Mucosa of rectum (tissue), 2 donors: Measurements from ENCODE around the gene KBTBD12.
"Not testable (repeated sequence)": the region's sequence is repeated elsewhere in the genome, so short reads cannot be mapped to it uniquely, and the experiment has no call there.

ENCODE experiments used
- H3K27ac ChIP-seq, 2 donors: one replicate each; pipeline ENCODE4 v1.7.0; 2013; ENCODE audit warnings: inconsistent platforms in 2 of 2, low read depth in 2 of 2, low read length in 2 of 2
- H3K27me3 ChIP-seq, 2 donors: one replicate each; pipeline ENCODE4 v1.7.0; 2013; ENCODE audit warnings: low read length in 2 of 2; ENCODE audit not compliant: control insufficient read depth in 2 of 2, insufficient read depth in 2 of 2
- H3K36me3 ChIP-seq, 2 donors: one replicate each; pipeline ENCODE4 v1.7.0; 2013; ENCODE audit warnings: low read length in 2 of 2; ENCODE audit not compliant: control insufficient read depth in 2 of 2, insufficient read depth in 2 of 2
- H3K4me1 ChIP-seq, 2 donors: one replicate each; pipeline ENCODE4 v1.7.0; 2013; ENCODE audit warnings: low read length in 2 of 2, mild to moderate bottlenecking in 1 of 2; ENCODE audit not compliant: control insufficient read depth in 2 of 2, insufficient read depth in 2 of 2
- H3K4me3 ChIP-seq, 2 donors: one replicate each; pipeline ENCODE4 v1.7.0; 2013; ENCODE audit warnings: low read length in 2 of 2
- H3K9ac ChIP-seq, 2 donors: one replicate each; pipeline ENCODE4 v1.7.0; 2013; ENCODE audit warnings: low read length in 2 of 2, low read depth in 1 of 2, mild to moderate bottlenecking in 1 of 2
- H3K9me3 ChIP-seq, 2 donors: one replicate each; pipeline ENCODE4 v1.7.0; 2013; ENCODE audit warnings: low read length in 2 of 2; ENCODE audit not compliant: control insufficient read depth in 2 of 2
- donor health status: healthy.
- donor health status: Normal muscosa, but diverticular disease.

KBTBD12 gene

GRCh38 chr3:127902486-127902885 lies 12.5 kb upstream of the KBTBD12 start:
- Histone ChIP-seq H3K4me3 (no peak overlapping the region), H3K9ac (no peak overlapping the region), H3K9me3 (no peaks in the 10 kb centered on the region), H3K27me3 (no peaks in the 10 kb centered on the region), H3K36me3 (no peaks in the 10 kb centered on the region), H3K27ac (no peak overlapping the region), H3K4me1 (no peaks in the 10 kb centered on the region)

DNA sequence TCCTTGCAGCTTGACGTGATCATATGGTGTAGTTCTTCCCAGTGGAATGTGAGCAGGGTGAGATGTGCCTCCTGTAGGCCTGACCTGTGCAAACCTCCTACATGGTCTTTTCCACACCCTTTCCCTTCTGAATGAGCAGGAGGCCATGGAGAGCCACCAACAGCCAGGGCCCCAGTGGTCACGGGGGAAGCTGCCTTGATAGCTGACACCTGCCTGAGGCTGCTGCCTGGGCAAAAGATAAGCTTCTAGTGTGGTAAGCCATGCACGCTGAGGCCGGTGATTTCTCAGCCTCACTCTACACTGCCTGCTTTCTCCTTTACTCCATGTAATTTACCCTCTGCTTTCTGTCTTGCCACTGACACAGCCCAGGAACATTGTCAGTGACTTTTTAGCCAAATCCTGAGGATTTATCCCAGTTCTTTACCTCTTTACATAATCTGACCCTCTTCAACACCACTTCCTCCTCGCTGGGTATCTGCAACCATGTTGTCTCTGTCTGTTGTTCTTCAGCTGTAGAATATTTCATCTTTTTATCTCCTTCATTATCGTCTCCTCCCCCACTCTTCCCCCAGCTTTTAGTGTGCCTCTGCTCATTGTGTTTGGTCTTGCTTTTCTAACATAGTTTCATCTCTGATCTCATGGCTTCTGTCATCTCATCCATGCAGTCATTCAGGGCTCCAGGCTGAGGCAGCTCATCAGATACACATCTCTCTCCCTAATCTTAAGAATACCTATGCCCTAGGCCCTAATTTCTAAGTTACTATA lies 11.2 kb upstream of the KBTBD12 start:
- no peaks in the 10 kb centered on the region for H3K27me3 ChIP-seq
- H3K4me1 ChIP-seq, result no peaks in the 10 kb centered on the region
- no peak overlapping the region for H3K9ac ChIP-seq
- H3K27ac ChIP-seq, result no peak overlapping the region
- H3K9me3 ChIP-seq, result no peaks in the 10 kb centered on the region
- H3K36me3 ChIP-seq, result no peaks in the 10 kb centered on the region
- no peak overlapping the region for H3K4me3 ChIP-seq

DNA sequence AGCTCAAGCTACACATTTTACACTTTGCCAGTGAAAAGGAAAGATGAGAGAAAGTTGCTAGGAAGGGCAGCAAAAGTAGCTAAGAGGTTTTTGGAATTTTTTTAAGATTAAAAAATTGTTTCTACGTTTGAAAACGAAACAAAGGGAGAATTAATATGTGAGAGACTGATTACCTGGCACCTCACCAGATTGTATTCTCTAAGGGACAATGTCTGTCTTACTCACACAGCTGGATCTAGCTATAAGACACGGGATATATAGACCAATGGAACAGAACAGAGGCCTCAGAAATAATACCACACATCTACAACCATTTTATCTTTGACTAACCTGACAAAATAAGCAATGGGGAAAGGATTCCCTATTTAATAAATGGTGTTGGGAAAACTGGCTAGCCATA lies 9.5 kb upstream of the KBTBD12 start:
- Histone ChIP-seq H3K9ac (no peak overlapping the region), H3K9me3 (no peaks in the 10 kb centered on the region), H3K27ac (no peak overlapping the region), H3K4me3 (no peak overlapping the region), H3K4me1 (no peaks in the 10 kb centered on the region), H3K27me3 (no peaks in the 10 kb centered on the region), H3K36me3 (no peaks in the 10 kb centered on the region)

DNA sequence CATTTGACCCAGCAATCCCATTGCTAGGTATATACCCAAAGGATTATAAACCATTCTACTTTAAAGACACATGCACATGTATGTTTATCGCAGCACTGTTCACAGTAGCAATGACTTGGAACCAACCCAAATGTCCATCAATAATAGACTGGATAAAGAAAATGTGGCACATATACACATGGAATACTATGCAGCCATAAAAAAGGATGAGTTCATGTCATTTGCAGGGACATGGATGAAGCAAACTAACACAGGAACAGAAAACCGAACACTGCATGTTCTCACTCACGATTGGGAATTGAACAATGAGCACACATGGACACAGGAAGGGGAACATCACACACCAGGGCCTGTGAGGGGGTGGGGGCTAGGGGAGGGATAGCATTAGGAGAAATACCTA lies 8.4 kb upstream of the KBTBD12 start:
- not testable (repeated sequence) for H3K9me3 ChIP-seq, H3K27ac ChIP-seq, H3K4me1 ChIP-seq, H3K27me3 ChIP-seq, H3K4me3 ChIP-seq, H3K9ac ChIP-seq, H3K36me3 ChIP-seq

- no peaks in the 10 kb centered on the region for H3K27me3 ChIP-seq
- no peak overlapping the region for H3K4me3 ChIP-seq
- no peak overlapping the region for H3K27ac ChIP-seq
- H3K9me3 ChIP-seq, result no peaks in the 10 kb centered on the region
- H3K9ac ChIP-seq, result no peak overlapping the region
- no peaks in the 10 kb centered on the region for H3K36me3 ChIP-seq
- peaks cover 0 to 12% of the 10 kb centered on the region in 2 donors for H3K4me1 ChIP-seq
Observed at GRCh38 chr3:127908202-127908601, 6.8 kb upstream of the KBTBD12 start.

DNA sequence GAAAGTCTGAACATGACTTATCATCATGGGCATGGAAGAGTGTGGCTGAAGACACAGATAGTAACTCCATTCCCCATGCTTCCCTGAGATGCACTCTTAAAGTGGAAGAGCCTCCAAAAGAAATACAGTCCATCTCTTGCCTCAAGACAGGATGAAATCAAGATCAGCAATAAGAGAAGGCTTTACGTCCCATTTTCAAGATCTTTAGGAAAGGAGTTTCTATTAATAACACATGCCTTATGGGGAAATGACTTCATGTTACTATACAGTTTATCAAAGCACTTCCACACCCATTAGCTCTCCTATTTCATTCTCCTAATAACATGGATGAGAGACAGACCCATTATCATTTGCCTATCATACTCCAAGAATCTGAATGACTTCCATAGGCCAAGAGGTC lies 6.1 kb upstream of the KBTBD12 start:
- no peak overlapping the region for H3K4me3 ChIP-seq
- H3K27me3 ChIP-seq, result no peaks in the 10 kb centered on the region
- H3K27ac ChIP-seq, result no peak overlapping the region
- H3K9me3 ChIP-seq, result no peaks in the 10 kb centered on the region
- H3K36me3 ChIP-seq, result no peaks in the 10 kb centered on the region
- peaks cover 0 to 12% of the 10 kb centered on the region in 2 donors for H3K4me1 ChIP-seq
- H3K9ac ChIP-seq, result no peak overlapping the region

- Histone ChIP-seq H3K4me1 (peaks cover 0 to 17% of the 10 kb centered on the region in 2 donors), H3K36me3 (no peaks in the 10 kb centered on the region), H3K27ac (no peak overlapping the region)
Observed at GRCh38 chr3:127909646-127910045, 5.4 kb upstream of the KBTBD12 start.

DNA sequence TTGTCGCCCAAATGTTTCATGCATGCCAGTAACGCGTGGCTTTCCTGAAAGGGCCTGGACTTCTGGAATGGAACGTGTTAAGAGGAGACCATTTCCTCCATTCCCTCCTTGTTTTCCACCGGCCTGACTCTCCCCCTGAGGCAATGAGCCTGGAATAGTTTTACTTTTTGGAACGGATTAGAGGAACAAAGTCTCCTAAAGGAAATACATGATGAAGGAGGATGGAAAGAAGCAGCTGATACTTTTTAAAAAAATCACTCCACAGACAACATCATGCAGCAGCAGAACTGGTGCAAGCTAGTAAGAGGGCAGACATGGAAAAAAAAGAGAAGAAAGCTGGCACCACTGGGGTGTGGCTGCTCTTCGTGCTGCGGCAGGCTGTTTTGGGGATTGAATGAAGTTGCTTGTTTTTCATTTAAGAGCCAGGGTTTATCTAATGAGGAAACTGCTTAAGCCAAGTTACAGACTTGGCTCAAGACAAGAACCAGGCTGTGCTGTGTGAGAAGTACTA lies 3.6 kb upstream of the KBTBD12 start:
- Histone ChIP-seq H3K27ac (peak overlapping the region in 1 of 2 donors; percentile 27), H3K4me3 (no peak overlapping the region), H3K4me1 (peaks cover 0 to 23% of the 10 kb centered on the region in 2 donors), H3K9ac (no peak overlapping the region), H3K27me3 (no peaks in the 10 kb centered on the region), H3K9me3 (no peaks in the 10 kb centered on the region), H3K36me3 (no peaks in the 10 kb centered on the region)

More at GRCh38 chr3:127909646-127910045, 5.4 kb upstream of the KBTBD12 start:
- Histone ChIP-seq H3K4me3 (no peak overlapping the region), H3K9ac (no peak overlapping the region), H3K27me3 (no peaks in the 10 kb centered on the region), H3K9me3 (no peaks in the 10 kb centered on the region)

DNA sequence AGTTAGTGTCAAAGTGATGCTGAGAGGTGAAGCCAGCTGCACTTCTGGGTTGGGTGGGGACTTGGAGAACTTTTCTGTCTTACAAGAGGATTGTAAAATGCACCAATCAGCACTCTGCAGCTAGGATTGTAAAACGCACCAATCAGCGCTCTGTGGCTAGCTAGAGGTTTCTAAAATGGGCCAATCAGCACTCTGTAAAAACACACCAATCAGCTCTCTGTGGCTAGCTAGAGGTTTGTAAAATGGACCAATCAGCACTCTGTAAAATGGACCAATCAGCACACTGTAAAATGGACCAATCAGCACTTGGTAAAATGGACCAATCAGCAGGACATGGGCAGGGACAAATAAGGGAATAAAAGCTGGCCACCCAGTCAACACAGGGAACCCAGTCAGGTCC lies 1.2 kb upstream of the KBTBD12 start:
- H3K4me3 ChIP-seq, H3K36me3 ChIP-seq, H3K9me3 ChIP-seq, H3K9ac ChIP-seq, H3K27ac ChIP-seq, H3K27me3 ChIP-seq: not testable (repeated sequence)
- H3K4me1 ChIP-seq, result peaks cover 0 to 23% of the 10 kb centered on the region in 2 donors

- H3K9ac ChIP-seq, result peak overlapping the region in 1 of 2 donors; percentile 35
- H3K27ac ChIP-seq, result peak overlapping the region; percentile 3 to 75
- H3K27me3 ChIP-seq, result no peaks in the 10 kb centered on the region
- no peaks in the 10 kb centered on the region for H3K9me3 ChIP-seq
- H3K4me3 ChIP-seq, result peak overlapping the region; percentile 65
- no peaks in the 10 kb centered on the region for H3K36me3 ChIP-seq
- H3K4me1 ChIP-seq, result peaks cover 0 to 23% of the 10 kb centered on the region in 2 donors
Observed at GRCh38 chr3:127914584-127914983, 448 bp upstream of the KBTBD12 start.
